GM18526 (cell line): Measurements from ENCODE around the gene TMED9.

ENCODE experiments used
- POLR2A ChIP-seq: IDR thresholded peaks from 3 replicates; pipeline ENCODE4 v1.6.1; 2011; ENCODE audit not compliant: insufficient read length; ENCODE audit errors: extremely low read depth

TMED9 gene

DNA sequence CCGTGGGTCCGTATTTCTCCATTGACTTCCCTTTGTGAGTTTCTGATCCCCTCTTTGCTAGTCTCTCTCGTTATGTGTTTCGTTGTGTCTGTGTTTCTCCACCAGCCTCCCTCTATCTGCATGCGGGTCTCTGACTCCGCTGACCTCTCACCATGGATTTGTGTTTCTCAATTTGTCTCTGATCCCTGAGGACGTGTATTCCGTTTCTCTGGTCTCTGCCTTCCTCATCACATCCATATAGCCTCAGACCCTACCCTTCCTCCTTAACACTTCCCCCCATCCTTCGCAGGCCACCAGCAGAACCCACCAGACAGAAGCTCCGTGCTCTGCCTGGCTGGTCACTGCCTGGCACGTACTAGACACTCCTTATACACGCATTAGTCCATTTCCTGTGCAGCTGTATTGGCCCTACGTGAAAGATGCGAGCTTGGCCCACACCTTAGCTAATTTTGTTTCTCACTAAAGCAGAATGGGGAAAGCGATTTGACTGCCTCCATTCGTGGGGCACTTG lies 8.6 kb downstream of the TMED9 start:
- TF ChIP-seq POLR2A, result no peak

DNA sequence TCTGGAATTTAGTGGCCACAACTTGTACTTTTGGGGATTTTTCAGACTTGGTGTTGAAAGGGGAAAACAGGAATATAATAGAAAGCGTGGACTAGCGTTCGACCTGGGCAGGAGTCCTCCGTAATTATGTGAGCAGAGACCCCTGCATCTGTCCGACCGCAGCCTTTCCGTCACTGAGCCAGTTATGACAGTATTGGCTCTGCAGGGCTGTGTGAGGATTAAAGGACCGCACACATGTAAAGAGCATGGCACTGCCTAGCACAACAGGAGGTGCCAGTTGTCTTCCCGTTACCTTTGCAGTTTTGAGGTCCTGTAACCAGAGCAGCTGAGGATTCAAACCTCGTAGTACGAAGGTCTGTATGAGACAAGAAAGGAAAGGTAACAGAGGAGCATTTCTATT lies 9.1 kb downstream of the TMED9 start:
- TF ChIP-seq POLR2A, result no peak

DNA sequence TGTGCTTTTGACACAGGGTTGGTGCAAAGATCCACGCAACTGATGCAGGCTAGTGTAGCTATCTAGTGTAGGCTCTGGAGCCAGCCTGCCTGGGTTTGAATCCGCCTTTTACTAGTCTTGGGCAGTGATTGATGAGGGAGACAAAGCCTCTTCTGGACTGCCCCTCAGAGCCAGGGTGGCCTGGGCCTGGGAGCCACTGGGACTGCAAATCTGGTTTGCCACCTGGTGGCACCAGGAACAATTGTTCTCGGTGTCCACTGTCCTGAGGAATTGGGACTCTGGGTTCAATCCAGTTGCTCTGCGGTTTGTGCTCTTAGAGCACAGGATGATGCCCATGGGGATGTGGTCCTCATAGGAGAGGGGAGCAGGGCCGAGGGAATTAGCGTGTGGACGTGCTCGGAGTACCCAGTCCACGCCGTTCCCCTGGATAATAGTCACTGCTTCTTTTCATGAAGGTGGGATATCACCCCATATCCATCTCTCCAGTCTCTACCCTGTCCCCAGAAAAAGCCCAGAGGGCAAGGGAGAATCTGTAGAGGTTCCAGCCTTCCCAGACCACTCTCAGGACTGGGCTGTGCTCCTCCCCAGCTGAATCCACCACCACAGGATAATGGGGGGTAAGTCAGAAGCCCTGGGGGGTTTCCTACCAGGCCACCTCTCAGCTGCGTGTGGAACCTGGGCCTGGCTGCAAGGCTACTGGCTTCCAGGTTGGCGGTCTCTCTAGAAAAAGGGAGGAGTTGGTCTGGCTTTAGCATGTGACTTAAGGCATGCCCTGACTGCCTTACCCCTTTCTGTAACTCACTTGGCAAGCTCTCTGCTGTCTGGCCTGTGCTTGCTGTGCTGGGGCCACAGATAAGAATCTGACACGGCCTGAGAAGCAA lies 9.8 kb downstream of the TMED9 start:
- no peak for TF ChIP-seq POLR2A

DNA sequence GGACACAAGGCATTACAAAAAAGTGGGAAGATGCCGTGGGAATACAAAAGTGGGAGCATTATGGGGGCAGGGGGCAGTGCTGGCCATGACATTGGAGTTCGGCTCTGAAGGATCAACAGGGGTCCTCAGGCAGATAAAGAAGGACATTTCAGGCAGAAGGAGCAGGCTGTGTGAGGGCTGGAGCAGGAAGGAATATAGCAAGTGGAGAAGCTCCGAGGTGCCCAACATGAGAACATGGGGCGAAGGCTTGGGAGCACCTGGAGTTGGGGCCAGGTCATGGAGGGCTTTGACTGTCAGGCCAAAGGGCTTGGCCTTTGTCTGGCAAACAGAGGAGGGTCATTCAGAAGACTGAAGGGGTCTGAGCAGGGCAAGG lies 10.4 kb downstream of the TMED9 start:
- no peak for TF ChIP-seq POLR2A

DNA sequence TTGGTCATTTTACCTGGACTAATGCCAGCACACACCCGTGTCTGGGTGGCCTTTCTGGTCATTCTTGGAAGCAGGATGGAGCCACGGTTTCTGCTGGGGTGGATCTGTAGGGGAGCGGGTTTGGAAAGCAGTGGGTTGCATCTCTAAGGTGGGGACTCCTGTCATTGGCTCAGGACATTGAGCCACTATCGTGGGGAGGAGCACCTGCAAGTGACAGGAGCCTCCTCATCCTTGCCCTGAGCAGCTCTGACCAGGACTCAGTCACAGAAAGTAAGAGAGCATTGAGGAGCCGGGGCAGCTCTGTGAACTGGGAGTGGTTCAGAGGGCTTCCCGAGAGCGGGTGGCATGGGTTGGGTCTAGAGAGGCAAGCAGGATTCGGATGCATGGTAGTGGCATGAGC lies 11.6 kb downstream of the TMED9 start:
- TF ChIP-seq POLR2A, result no peak

DNA sequence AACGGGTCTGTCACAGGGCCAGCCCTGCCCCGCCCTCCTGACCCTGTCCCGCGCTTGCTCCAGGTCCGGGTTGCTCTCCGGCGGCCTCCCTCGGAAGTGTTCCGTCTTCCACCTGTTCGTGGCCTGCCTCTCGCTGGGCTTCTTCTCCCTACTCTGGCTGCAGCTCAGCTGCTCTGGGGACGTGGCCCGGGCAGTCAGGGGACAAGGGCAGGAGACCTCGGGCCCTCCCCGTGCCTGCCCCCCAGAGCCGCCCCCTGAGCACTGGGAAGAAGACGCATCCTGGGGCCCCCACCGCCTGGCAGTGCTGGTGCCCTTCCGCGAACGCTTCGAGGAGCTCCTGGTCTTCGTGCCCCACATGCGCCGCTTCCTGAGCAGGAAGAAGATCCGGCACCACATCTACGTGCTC lies 12.1 kb downstream of the TMED9 start:
- no peak for TF ChIP-seq POLR2A

DNA sequence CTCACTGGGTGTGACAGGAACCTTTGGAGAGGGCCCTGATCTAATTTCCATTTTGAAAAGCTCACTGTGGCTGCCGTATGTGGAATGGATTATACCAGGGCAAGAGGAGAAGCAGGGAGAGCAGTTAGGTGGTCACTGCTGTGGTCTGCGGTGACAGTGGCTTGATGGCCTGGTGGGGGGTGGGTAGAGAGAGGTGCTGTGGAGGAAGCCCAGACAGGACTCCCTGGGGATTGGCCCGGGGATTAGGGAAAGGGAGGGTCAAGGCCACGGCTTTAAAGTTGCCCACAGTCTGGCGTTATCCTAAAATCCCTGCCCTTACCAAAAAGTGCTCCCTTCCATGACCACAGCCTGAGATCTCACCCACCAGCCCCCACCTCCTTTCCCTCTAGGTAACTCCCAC lies 12.7 kb downstream of the TMED9 start:
- TF ChIP-seq POLR2A, result no peak

DNA sequence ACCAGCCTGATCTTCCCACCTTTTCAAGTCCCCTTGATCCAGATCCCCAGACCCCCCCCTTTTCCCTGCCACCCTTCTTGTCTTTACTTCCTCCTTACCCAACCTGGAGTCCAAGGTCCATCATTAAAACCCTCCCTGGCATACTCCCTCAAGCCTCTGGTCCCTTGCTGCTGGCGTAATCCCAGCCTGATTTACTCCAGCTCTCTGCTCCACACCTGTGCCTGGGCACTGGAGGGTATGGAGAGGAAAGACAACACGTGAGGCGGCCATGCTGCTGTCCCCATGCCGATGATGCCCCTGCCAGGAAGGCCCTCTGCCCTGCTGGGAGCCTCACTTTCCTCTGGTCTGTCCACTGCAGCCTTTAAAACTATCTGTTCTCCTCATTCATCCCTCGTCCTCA lies 13.1 kb downstream of the TMED9 start:
- TF ChIP-seq POLR2A, result no peak

DNA sequence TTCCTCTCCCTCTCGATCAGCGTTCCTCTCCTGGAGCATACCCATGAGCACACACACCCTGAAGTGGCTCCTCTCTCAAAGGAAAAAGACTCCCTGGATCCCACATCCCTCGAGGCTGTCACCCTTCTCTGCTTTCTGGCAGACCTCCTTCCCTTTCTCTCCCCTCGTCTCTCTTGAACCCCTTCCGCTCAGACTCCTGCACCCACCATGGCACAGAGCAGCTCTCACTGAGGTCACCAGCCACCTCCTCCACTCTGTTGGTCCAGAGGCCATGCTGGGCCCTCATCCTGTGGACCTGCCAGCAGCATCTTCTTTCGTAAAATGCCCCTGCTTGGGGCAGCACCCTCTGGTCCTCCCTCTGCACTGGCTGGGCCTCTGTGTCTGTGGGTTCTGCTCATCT lies 13.7 kb downstream of the TMED9 start:
- no peak for TF ChIP-seq POLR2A

DNA sequence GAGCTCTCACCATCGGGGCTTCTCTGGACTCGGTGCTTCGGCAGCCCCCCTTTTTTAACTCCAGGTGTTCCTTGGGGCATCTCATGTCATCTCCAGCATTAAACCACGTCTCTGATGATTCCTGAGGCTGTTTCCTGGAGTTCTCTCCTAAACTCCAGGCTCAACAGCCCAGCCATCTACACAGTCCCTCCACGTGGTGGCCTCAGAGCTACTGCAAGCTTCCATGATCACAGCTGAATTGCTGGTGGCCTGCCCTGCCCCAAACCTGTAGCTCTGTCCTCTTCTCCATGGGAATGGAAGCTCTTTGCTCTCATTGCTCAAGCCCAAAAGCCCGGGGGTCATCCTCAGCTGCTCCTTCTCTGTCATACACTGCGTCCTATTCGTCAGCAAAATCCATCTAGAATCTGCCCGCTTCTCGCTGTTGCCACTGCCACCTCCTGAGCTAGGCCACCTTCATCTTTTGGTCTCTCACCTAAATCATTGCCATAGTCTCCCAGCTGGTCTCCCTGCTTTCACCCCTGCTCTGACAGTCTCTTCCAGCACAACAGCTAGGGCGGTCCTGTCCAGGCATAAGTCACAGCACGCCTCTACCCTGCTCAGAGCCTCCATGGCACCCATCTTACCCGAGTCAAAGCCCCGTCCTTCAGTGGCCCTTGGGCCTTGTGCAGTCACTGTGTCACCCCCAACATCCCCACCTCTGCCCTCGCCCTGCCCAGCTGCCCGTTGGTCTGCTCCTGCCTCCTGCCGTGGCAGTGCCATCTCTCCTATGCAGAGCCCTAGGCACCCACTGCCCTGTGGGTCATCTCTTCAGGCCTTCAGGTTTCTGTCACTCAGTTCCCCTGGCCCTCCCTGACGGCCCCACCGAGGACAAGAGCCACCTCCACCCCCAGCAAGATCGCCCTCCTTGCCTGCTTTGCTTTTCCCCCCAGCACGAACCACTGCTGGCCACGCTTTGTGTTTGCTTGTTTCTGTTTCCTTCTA lies 14.4 kb downstream of the TMED9 start:
- TF ChIP-seq POLR2A, result no peak

DNA sequence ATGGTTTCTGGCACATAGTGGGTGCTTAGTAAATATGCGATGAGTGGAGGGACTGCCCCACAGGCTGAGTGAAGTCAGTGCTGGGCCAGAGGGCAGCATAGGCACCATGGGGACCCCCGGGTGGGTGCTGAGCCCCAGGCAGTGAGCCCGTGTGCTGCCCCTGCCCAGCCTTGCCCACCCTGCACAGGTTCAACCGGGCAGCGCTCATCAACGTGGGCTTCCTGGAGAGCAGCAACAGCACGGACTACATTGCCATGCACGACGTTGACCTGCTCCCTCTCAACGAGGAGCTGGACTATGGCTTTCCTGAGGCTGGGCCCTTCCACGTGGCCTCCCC lies 15.1 kb downstream of the TMED9 start:
- TF ChIP-seq POLR2A, result no peak

DNA sequence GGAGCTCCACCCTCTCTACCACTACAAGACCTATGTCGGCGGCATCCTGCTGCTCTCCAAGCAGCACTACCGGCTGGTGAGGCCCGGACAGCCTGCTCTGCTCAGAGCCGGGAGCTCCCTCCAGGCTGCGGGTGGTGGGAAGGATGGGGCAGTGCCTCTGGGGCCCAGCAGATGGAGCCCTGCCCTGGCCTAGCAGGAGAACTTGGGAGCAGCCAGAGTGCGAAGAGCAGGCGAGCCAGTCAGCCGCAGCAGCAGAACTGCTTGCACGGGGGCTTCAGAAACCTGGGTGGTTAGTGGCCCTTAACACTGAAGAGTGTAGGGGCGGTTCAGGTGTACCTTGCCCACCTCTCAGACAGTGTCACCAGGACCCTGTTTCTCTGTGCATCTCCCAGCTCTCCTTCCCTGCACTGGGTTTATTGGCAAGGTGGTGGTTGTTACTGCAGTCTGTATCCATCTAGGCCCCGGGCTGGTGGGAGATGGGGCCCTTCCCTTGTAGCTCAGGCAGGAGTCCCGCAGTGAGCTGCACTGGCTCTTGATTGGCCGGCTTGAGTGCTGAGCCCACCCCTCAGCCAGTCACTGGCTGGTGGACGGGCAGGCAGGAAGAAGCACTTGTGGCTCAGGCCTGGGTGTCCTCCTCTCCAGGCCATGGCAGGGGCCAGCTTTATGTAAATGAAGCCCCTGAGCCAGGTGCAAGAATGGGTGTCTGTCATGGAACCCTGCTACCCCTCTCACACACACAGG lies 15.6 kb downstream of the TMED9 start:
- no peak for TF ChIP-seq POLR2A

DNA sequence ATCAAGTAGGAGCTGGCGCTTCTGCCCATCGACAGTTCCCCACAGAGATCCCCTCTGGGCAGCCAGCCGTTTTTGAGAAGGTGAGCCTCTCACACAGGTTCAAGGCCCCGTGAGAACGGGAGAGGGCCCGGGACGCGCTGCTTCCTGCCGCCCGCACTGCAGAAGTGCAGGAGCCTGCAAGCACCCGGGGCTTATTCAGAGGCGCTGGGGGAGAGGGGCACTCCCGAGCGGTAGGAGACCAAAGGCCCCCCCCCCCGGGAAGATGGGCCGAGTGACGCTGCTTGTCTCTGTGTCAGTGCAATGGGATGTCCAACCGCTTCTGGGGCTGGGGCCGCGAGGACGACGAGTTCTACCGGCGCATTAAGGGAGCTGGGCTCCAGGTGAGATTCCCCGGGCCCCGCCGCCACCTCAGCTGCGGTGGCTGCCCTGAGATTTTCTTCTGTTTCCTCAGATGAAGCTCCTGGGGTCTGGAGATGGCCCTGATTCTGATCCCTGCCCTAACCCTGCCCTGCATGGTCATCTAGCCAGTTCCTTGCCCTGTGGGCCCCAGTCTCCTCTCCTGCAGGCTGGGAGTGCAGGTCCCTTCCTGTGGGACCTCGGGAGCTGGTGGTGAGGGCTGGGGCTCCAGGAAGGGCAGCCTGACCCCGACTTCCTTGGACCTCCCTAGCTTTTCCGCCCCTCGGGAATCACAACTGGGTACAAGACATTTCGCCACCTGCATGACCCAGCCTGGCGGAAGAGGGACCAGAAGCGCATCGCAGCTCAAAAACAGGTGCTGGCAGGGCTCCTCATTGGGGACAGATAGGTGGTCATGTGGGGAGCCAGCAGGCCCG lies 16.5 kb downstream of the TMED9 start:
- no peak for TF ChIP-seq POLR2A
